ENCODE results near the gene ZKSCAN5. TPM values are rescaled to one million over a fixed set of nuclear protein-coding genes. Genes with fewer than 3 reads are reported as not detected.
"Not testable (repeated sequence)": the region's sequence is repeated elsewhere in the genome, so short reads cannot be mapped to it uniquely, and the experiment has no call there.

The ZKSCAN5 gene
- total RNA-seq, 1 donor from 2014 or later, result 14.0 TPM

- TF ChIP-seq, protein P1, sequence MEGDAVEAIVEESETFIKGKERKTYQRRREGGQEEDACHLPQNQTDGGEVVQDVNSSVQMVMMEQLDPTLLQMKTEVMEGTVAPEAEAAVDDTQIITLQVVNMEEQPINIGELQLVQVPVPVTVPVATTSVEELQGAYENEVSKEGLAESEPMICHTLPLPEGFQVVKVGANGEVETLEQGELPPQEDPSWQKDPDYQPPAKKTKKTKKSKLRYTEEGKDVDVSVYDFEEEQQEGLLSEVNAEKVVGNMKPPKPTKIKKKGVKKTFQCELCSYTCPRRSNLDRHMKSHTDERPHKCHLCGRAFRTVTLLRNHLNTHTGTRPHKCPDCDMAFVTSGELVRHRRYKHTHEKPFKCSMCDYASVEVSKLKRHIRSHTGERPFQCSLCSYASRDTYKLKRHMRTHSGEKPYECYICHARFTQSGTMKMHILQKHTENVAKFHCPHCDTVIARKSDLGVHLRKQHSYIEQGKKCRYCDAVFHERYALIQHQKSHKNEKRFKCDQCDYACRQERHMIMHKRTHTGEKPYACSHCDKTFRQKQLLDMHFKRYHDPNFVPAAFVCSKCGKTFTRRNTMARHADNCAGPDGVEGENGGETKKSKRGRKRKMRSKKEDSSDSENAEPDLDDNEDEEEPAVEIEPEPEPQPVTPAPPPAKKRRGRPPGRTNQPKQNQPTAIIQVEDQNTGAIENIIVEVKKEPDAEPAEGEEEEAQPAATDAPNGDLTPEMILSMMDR (conservative IDR thresholded peaks at IDR 0.05), result no peak
- H3K4me1 Mint-ChIP-seq (ENCODE audit: unreplicated experiment), result no peaks in the 10 kb centered on the region
- no peak overlapping the region for H3K4me3 Mint-ChIP-seq
- no peak for DNase-seq (ENCODE audit: extremely low spot score, unreplicated experiment)
- no peak overlapping the region for H3K27ac Mint-ChIP-seq
- H3K27me3 Mint-ChIP-seq, result no peaks in the 10 kb centered on the region
- peaks cover 41% of the 10 kb centered on the region for H3K36me3 Mint-ChIP-seq
- H3K9me3 Mint-ChIP-seq, result peaks cover 18% of the 10 kb centered on the region
These were observed 39.5 kb downstream of the ZKSCAN5 start for GRCh38 chr7:99543916-99544315.

DNA sequence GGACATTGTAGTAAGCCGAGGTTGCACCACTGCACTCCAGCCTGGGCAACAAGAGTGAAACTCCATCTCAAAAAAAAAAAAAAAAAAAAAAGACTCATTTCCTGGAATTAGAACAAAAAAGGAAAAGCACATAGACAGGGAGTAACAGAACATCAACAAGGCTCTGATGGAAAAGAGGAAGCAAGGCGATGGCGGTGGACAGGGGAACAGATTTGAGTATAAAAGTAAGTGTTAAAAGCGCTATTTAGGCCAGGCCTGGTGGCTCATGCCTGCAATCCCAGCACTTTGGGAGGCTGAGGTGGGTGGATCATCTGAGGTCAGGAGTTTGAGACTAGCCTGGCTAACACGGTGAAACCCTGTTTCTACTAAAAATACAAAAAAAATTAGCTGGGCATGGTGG lies 40.8 kb downstream of the ZKSCAN5 start:
- not testable (repeated sequence) for H3K4me3 Mint-ChIP-seq; DNase-seq (ENCODE audit: extremely low spot score, unreplicated experiment); H3K4me1 Mint-ChIP-seq (ENCODE audit: unreplicated experiment); H3K27me3 Mint-ChIP-seq; H3K27ac Mint-ChIP-seq
- H3K9me3 Mint-ChIP-seq, result peaks cover 18% of the 10 kb centered on the region
- peaks cover 44% of the 10 kb centered on the region for H3K36me3 Mint-ChIP-seq

- not testable (repeated sequence) for DNase-seq (ENCODE audit: extremely low spot score, unreplicated experiment); H3K4me1 Mint-ChIP-seq (ENCODE audit: unreplicated experiment); H3K27ac Mint-ChIP-seq; H3K27me3 Mint-ChIP-seq
- H3K4me3 Mint-ChIP-seq, result peak overlapping the region; percentile 78
- H3K9me3 Mint-ChIP-seq, result peaks cover 12% of the 10 kb centered on the region
- H3K36me3 Mint-ChIP-seq, result peaks cover 30% of the 10 kb centered on the region
These were observed 45.1 kb downstream of the ZKSCAN5 start for GRCh38 chr7:99549545-99549944.

DNA sequence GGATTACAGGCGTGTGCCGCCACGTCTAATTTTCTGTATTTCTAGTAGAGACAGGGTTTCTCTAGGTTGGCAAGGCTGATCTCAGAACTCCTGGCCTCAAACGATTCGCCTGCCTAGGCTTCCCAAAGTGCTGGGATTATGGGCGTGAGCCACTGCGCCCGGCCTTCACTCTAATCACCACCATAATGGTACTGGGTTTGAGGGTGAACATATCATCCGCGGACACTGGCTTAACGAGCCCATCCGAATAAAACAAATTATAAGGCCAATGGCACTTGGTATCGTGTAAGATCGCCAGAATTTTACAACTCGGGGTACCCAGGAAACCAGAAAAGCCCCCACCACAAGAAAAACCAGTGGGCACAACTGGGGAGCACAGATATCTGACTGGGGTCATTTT lies 46.9 kb downstream of the ZKSCAN5 start:
- H3K27me3 Mint-ChIP-seq, result no peaks in the 10 kb centered on the region
- peak overlapping the region; percentile 82 for H3K27ac Mint-ChIP-seq
- H3K9me3 Mint-ChIP-seq, result peaks cover 12% of the 10 kb centered on the region
- peaks cover 30% of the 10 kb centered on the region for H3K36me3 Mint-ChIP-seq
- peak overlapping the region; percentile 91 for H3K4me3 Mint-ChIP-seq
- H3K4me1 Mint-ChIP-seq (ENCODE audit: unreplicated experiment), result peaks cover 5% of the 10 kb centered on the region
- DNase-seq (ENCODE audit: extremely low spot score, unreplicated experiment), result no peak
- TF ChIP-seq, protein P1 (conservative IDR thresholded peaks at IDR 0.05), result no peak

DNA sequence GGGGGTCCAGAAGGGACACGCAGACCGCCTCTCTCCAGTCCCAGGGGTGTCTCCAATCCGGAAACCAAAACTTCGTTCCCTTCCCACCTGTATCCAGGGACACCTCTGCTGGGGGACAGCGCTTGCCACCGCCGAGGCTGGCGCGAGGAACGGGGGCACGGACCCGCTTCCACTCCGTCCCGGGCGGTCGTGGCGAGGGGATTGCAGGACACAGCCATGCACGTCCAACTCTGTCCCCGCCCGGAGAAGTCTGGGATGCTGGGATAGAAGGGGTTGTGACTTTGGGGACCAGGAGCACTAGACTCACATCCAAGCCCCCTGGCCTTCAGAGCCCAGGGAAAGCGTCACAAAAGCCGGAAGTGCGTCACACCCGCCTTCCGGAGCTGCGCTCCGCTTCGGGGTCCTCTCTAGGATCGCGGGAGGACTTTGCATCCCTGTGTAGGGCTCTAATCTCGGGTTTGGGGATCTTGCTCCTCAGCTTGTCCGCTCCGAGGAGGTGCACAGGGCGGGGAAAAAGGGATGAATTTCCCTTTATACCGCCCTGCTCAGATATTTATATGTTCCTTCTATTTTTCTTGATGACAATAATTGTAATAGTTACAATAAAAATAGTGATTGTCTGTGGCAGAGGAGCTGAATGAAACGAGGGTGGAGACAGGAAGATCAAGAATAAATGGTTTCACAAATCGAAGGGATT lies 47.5 kb downstream of the ZKSCAN5 start, which contains the start of gene FAM200A:
Gene FAM200A (minus strand): TSS at position 348 of the 697 bp plus-strand sequence. CDS start 3,707 bp downstream, outside the sequence.
- H3K4me3 Mint-ChIP-seq, result peak within 1 kb of the TSS; percentile 91
- TF ChIP-seq, protein P1 (conservative IDR thresholded peaks at IDR 0.05), result no peak

GRCh38 chr7:99553039-99553438 lies 48.6 kb downstream of the ZKSCAN5 start:
- no peak overlapping the region for H3K27ac Mint-ChIP-seq
- peak overlapping the region; percentile 66 for H3K4me3 Mint-ChIP-seq
- TF ChIP-seq, protein P1 (conservative IDR thresholded peaks at IDR 0.05), result no peak

More for the DNA sequence above, 47.5 kb downstream of the ZKSCAN5 start, which contains the start of gene FAM200A:
- no peaks in the 10 kb centered on the region for H3K27me3 Mint-ChIP-seq
- peaks cover 24% of the 10 kb centered on the region for H3K36me3 Mint-ChIP-seq
- H3K9me3 Mint-ChIP-seq, result peaks cover 7% of the 10 kb centered on the region
- peak; percentile 82 for DNase-seq (ENCODE audit: extremely low spot score, unreplicated experiment)
- peak within 1 kb of the TSS; percentile 82 for H3K27ac Mint-ChIP-seq
- peaks cover 5% of the 10 kb centered on the region for H3K4me1 Mint-ChIP-seq (ENCODE audit: unreplicated experiment)

More at GRCh38 chr7:99553039-99553438, 48.6 kb downstream of the ZKSCAN5 start:
- DNase-seq (ENCODE audit: extremely low spot score, unreplicated experiment), result no peak
- peaks cover 15% of the 10 kb centered on the region for H3K4me1 Mint-ChIP-seq (ENCODE audit: unreplicated experiment)
- peaks cover 18% of the 10 kb centered on the region for H3K36me3 Mint-ChIP-seq
- peaks cover 4% of the 10 kb centered on the region for H3K9me3 Mint-ChIP-seq
- no peaks in the 10 kb centered on the region for H3K27me3 Mint-ChIP-seq
